HL-60 (cell line): ENCODE data around the gene GET4.

Experiments used
- CTCF ChIP-seq: IDR thresholded peaks from one replicate; pipeline ENCODE4 v1.5.1; 2011; ENCODE audit warnings: low read length, control low read depth, inconsistent platforms; ENCODE audit not compliant: insufficient read depth
- GABPA ChIP-seq: IDR thresholded peaks from 2 replicates; pipeline ENCODE4 v1.6.1; 2012; ENCODE audit warnings: low read depth
- POLR2AphosphoS5 ChIP-seq: IDR thresholded peaks from 2 replicates; pipeline ENCODE4 v1.6.1; 2012; ENCODE audit warnings: low read depth
- REST ChIP-seq: IDR thresholded peaks from 2 replicates; pipeline ENCODE4 v1.6.1; 2012; ENCODE audit warnings: low read depth; ENCODE audit not compliant: insufficient replicate concordance
- SPI1 ChIP-seq: IDR thresholded peaks from 2 replicates; pipeline ENCODE4 v1.6.1; 2012; ENCODE audit warnings: low read depth, mild to moderate bottlenecking, borderline replicate concordance

GRCh38 chr7:937856-938484 lies 61.6 kb downstream of the GET4 start:
- TF ChIP-seq CTCF = no peak
- TF ChIP-seq POLR2AphosphoS5 = no peak
- TF ChIP-seq GABPA = no peak
- TF ChIP-seq REST = no peak
- no peak for TF ChIP-seq SPI1
